GM21447 (cell line): ENCODE results near the gene SP9.

Experiments used
- ATAC-seq: cut with Tn5 transposase; IDR thresholded peaks from one replicate; pipeline ENCODE4 v1.9.1; 2021; ENCODE audit not compliant: unreplicated experiment

Gene SP9

GRCh38 chr2:174333372-174334277 lies 1.1 kb upstream of the SP9 start:
- no peak for ATAC-seq

- no peak for ATAC-seq
Measured at GRCh38 chr2:174334278-174334715, 457 bp upstream of the SP9 start.

GRCh38 chr2:174335254-174335987 lies 667 bp downstream of the SP9 start:
- ATAC-seq = no peak

- no peak for ATAC-seq
Measured at GRCh38 chr2:174335988-174336500, 1.3 kb downstream of the SP9 start.

- no peak for ATAC-seq
Measured at GRCh38 chr2:174336501-174337336, 2.0 kb downstream of the SP9 start.

GRCh38 chr2:174337337-174338146 lies 2.8 kb downstream of the SP9 start:
- ATAC-seq = no peak

- no peak for ATAC-seq
Measured at GRCh38 chr2:174338147-174338605, 3.4 kb downstream of the SP9 start.

GRCh38 chr2:174338671-174339560 lies 4.2 kb downstream of the SP9 start:
- ATAC-seq = no peak

- no peak for ATAC-seq
Measured at GRCh38 chr2:174339561-174340399, 5.0 kb downstream of the SP9 start.

- ATAC-seq = no peak
Measured at GRCh38 chr2:174340400-174341292, 5.9 kb downstream of the SP9 start.

GRCh38 chr2:174341293-174341994 lies 6.7 kb downstream of the SP9 start:
- no peak for ATAC-seq

- no peak for ATAC-seq
Measured at GRCh38 chr2:174341995-174342685, 7.4 kb downstream of the SP9 start.

GRCh38 chr2:174342686-174343342 lies 8.1 kb downstream of the SP9 start:
- no peak for ATAC-seq

GRCh38 chr2:174343343-174343622 lies 8.5 kb downstream of the SP9 start:
- no peak for ATAC-seq

- no peak for ATAC-seq
Measured at GRCh38 chr2:174343623-174344455, 9.1 kb downstream of the SP9 start.
